Rectal smooth muscle tissue (tissue), 1 donor: Measurements from ENCODE around the gene TBX15.
"Not testable (repeated sequence)": the region's sequence is repeated elsewhere in the genome, so short reads cannot be mapped to it uniquely, and the experiment has no call there.

Experiments used
- H3K27ac ChIP-seq: one replicate; pipeline ENCODE4 v1.7.0; 2013; ENCODE audit warnings: low read depth, low read length, inconsistent platforms
- H3K27me3 ChIP-seq: one replicate; pipeline ENCODE4 v1.7.0; 2013; ENCODE audit warnings: low read length; ENCODE audit not compliant: control insufficient read depth, insufficient read depth
- H3K36me3 ChIP-seq: one replicate; pipeline ENCODE4 v1.7.0; 2013; ENCODE audit warnings: low read length; ENCODE audit not compliant: control insufficient read depth, insufficient read depth
- H3K4me1 ChIP-seq: one replicate; pipeline ENCODE4 v1.7.0; 2013; ENCODE audit warnings: low read length; ENCODE audit not compliant: control insufficient read depth, insufficient read depth
- H3K4me3 ChIP-seq: one replicate; pipeline ENCODE4 v1.7.0; 2013; ENCODE audit warnings: low read length
- H3K9ac ChIP-seq: one replicate; pipeline ENCODE4 v1.7.0; 2013; ENCODE audit warnings: low read length

TBX15 gene

GRCh38 chr1:118920124-118920717, 67.9 kb downstream of the TBX15 start:
- Histone ChIP-seq H3K4me3 (no peak overlapping the region), H3K4me1 (no peaks in the 10 kb centered on the region), H3K27ac (no peak overlapping the region), H3K27me3 (no peaks in the 10 kb centered on the region), H3K9ac (no peak overlapping the region), H3K36me3 (no peaks in the 10 kb centered on the region)

GRCh38 chr1:118918940-118919259, 69.2 kb downstream of the TBX15 start:
- Histone ChIP-seq H3K27ac (no peak overlapping the region), H3K4me3 (no peak overlapping the region), H3K36me3 (no peaks in the 10 kb centered on the region), H3K4me1 (no peaks in the 10 kb centered on the region), H3K27me3 (no peaks in the 10 kb centered on the region), H3K9ac (no peak overlapping the region)

- Histone ChIP-seq H3K27me3 (no peaks in the 10 kb centered on the region), H3K36me3 (no peaks in the 10 kb centered on the region), H3K9ac (no peak overlapping the region), H3K27ac (no peak overlapping the region), H3K4me1 (no peaks in the 10 kb centered on the region), H3K4me3 (no peak overlapping the region)
Measured at GRCh38 chr1:118918230-118918939, 69.8 kb downstream of the TBX15 start.

GRCh38 chr1:118916346-118916745, 71.8 kb downstream of the TBX15 start:
- not testable (repeated sequence) for H3K36me3 ChIP-seq, H3K27me3 ChIP-seq, H3K27ac ChIP-seq, H3K4me1 ChIP-seq, H3K4me3 ChIP-seq, H3K9ac ChIP-seq

GRCh38 chr1:118914379-118915161, 73.6 kb downstream of the TBX15 start:
- no peaks in the 10 kb centered on the region for H3K4me1 ChIP-seq
- H3K4me3 ChIP-seq = no peak overlapping the region
- no peaks in the 10 kb centered on the region for H3K27me3 ChIP-seq
- H3K36me3 ChIP-seq = no peaks in the 10 kb centered on the region
- H3K9ac ChIP-seq = no peak overlapping the region
- no peak overlapping the region for H3K27ac ChIP-seq

GRCh38 chr1:118913818-118914217, 74.3 kb downstream of the TBX15 start:
- Histone ChIP-seq H3K36me3 (no peaks in the 10 kb centered on the region), H3K27ac (no peak overlapping the region), H3K4me1 (no peaks in the 10 kb centered on the region), H3K4me3 (no peak overlapping the region), H3K27me3 (no peaks in the 10 kb centered on the region), H3K9ac (no peak overlapping the region)

GRCh38 chr1:118912574-118912973, 75.6 kb downstream of the TBX15 start:
- Histone ChIP-seq H3K27me3 (no peaks in the 10 kb centered on the region), H3K27ac (no peak overlapping the region), H3K36me3 (no peaks in the 10 kb centered on the region), H3K4me3 (no peak overlapping the region), H3K9ac (no peak overlapping the region), H3K4me1 (no peaks in the 10 kb centered on the region)

- Histone ChIP-seq H3K9ac (no peak overlapping the region), H3K4me1 (no peaks in the 10 kb centered on the region), H3K36me3 (no peaks in the 10 kb centered on the region), H3K27ac (no peak overlapping the region), H3K4me3 (no peak overlapping the region), H3K27me3 (no peaks in the 10 kb centered on the region)
Measured at GRCh38 chr1:118911571-118911970, 76.6 kb downstream of the TBX15 start.

- Histone ChIP-seq H3K4me1 (no peaks in the 10 kb centered on the region), H3K27ac (no peak overlapping the region), H3K9ac (no peak overlapping the region), H3K36me3 (no peaks in the 10 kb centered on the region), H3K4me3 (no peak overlapping the region), H3K27me3 (peaks cover 3% of the 10 kb centered on the region)
Measured at GRCh38 chr1:118907466-118907865, 80.7 kb downstream of the TBX15 start.

GRCh38 chr1:118905671-118906070, 82.5 kb downstream of the TBX15 start:
- Histone ChIP-seq H3K27me3 (peaks cover 3% of the 10 kb centered on the region), H3K27ac (no peak overlapping the region)

GRCh38 chr1:118905196-118905595, 82.9 kb downstream of the TBX15 start:
- Histone ChIP-seq H3K36me3 (no peaks in the 10 kb centered on the region), H3K4me1 (no peaks in the 10 kb centered on the region), H3K27ac (no peak overlapping the region), H3K27me3 (peaks cover 3% of the 10 kb centered on the region), H3K4me3 (no peak overlapping the region), H3K9ac (no peak overlapping the region)

More at GRCh38 chr1:118905671-118906070, 82.5 kb downstream of the TBX15 start:
- Histone ChIP-seq H3K4me1 (no peaks in the 10 kb centered on the region), H3K4me3 (no peak overlapping the region), H3K9ac (no peak overlapping the region), H3K36me3 (no peaks in the 10 kb centered on the region)

- peaks cover 3% of the 10 kb centered on the region for H3K27me3 ChIP-seq
- H3K9ac ChIP-seq = no peak overlapping the region
- no peak overlapping the region for H3K27ac ChIP-seq
- no peaks in the 10 kb centered on the region for H3K36me3 ChIP-seq
- no peak overlapping the region for H3K4me3 ChIP-seq
- no peaks in the 10 kb centered on the region for H3K4me1 ChIP-seq
Measured at GRCh38 chr1:118902711-118903191, 85.4 kb downstream of the TBX15 start.
